ENCODE measurements around the gene KAZN. TPM values are rescaled to one million over a fixed set of nuclear protein-coding genes. Genes with fewer than 3 reads are reported as not detected.

KAZN gene
- polyA plus RNA-seq, 4 donors: 14.1 to 44.8 (median 34.2) TPM

- DNase-seq (ENCODE audit: low read depth in 4 of 4, low spot score in 3 of 4): no peak
These were observed 69.1 kb downstream of the KAZN start for GRCh38 chr1:14667651-14667984.

GRCh38 chr1:14668538-14668937 is 70.1 kb downstream of the KAZN start:
- no peak for DNase-seq (ENCODE audit: low read depth in 4 of 4, low spot score in 3 of 4)

- no peak for DNase-seq (ENCODE audit: low read depth in 4 of 4, low spot score in 3 of 4)
These were observed 73.5 kb downstream of the KAZN start for GRCh38 chr1:14672005-14672404.

- DNase-seq (ENCODE audit: low read depth in 4 of 4, low spot score in 3 of 4): no peak
These were observed 75.5 kb downstream of the KAZN start for GRCh38 chr1:14674030-14674429.

- no peak for DNase-seq (ENCODE audit: low read depth in 4 of 4, low spot score in 3 of 4)
These were observed 77.9 kb downstream of the KAZN start for GRCh38 chr1:14676400-14676799.

- no peak for DNase-seq (ENCODE audit: low read depth in 4 of 4, low spot score in 3 of 4)
These were observed 78.9 kb downstream of the KAZN start for GRCh38 chr1:14677292-14677971.

GRCh38 chr1:14678011-14678638 is 79.6 kb downstream of the KAZN start:
- DNase-seq (ENCODE audit: low read depth in 4 of 4, low spot score in 3 of 4): no peak

GRCh38 chr1:14679027-14679688 is 80.7 kb downstream of the KAZN start:
- no peak for DNase-seq (ENCODE audit: low read depth in 4 of 4, low spot score in 3 of 4)

GRCh38 chr1:14681182-14681581 is 82.7 kb downstream of the KAZN start:
- no peak for DNase-seq (ENCODE audit: low read depth in 4 of 4, low spot score in 3 of 4)

- DNase-seq (ENCODE audit: low read depth in 4 of 4, low spot score in 3 of 4): no peak
These were observed 84.6 kb downstream of the KAZN start for GRCh38 chr1:14682941-14683621.

GRCh38 chr1:14685078-14685477 is 86.6 kb downstream of the KAZN start:
- DNase-seq (ENCODE audit: low read depth in 4 of 4, low spot score in 3 of 4): no peak

- DNase-seq (ENCODE audit: low read depth in 4 of 4, low spot score in 3 of 4): no peak
These were observed 88.2 kb downstream of the KAZN start for GRCh38 chr1:14686701-14687100.

GRCh38 chr1:14687147-14687546 is 88.7 kb downstream of the KAZN start:
- no peak for DNase-seq (ENCODE audit: low read depth in 4 of 4, low spot score in 3 of 4)

- DNase-seq (ENCODE audit: low read depth in 4 of 4, low spot score in 3 of 4): no peak
These were observed 91.6 kb downstream of the KAZN start for GRCh38 chr1:14689996-14690615.

- DNase-seq (ENCODE audit: low read depth in 4 of 4, low spot score in 3 of 4): no peak
These were observed 95.5 kb downstream of the KAZN start for GRCh38 chr1:14693949-14694348.

GRCh38 chr1:14694589-14694988 is 96.1 kb downstream of the KAZN start:
- DNase-seq (ENCODE audit: low read depth in 4 of 4, low spot score in 3 of 4): no peak

- no peak for DNase-seq (ENCODE audit: low read depth in 4 of 4, low spot score in 3 of 4)
These were observed 98.3 kb downstream of the KAZN start for GRCh38 chr1:14696761-14697160.

- peak in 1 of 4 donors; percentile 35 for DNase-seq (ENCODE audit: low read depth in 4 of 4, low spot score in 3 of 4)
These were observed 98.9 kb downstream of the KAZN start for GRCh38 chr1:14697353-14697752.

GRCh38 chr1:14698314-14698713 is 99.8 kb downstream of the KAZN start:
- no peak for DNase-seq (ENCODE audit: low read depth in 4 of 4, low spot score in 3 of 4)

GRCh38 chr1:14699620-14700019 is 101.1 kb downstream of the KAZN start:
- DNase-seq (ENCODE audit: low read depth in 4 of 4, low spot score in 3 of 4): no peak

- DNase-seq (ENCODE audit: low read depth in 4 of 4, low spot score in 3 of 4): no peak
These were observed 106.4 kb downstream of the KAZN start for GRCh38 chr1:14704846-14705245.
